ENCODE measurements around the gene SUSD1.
"Not testable (repeated sequence)": the region's sequence is repeated elsewhere in the genome, so short reads cannot be mapped to it uniquely, and the experiment has no call there.

Gene SUSD1

DNA sequence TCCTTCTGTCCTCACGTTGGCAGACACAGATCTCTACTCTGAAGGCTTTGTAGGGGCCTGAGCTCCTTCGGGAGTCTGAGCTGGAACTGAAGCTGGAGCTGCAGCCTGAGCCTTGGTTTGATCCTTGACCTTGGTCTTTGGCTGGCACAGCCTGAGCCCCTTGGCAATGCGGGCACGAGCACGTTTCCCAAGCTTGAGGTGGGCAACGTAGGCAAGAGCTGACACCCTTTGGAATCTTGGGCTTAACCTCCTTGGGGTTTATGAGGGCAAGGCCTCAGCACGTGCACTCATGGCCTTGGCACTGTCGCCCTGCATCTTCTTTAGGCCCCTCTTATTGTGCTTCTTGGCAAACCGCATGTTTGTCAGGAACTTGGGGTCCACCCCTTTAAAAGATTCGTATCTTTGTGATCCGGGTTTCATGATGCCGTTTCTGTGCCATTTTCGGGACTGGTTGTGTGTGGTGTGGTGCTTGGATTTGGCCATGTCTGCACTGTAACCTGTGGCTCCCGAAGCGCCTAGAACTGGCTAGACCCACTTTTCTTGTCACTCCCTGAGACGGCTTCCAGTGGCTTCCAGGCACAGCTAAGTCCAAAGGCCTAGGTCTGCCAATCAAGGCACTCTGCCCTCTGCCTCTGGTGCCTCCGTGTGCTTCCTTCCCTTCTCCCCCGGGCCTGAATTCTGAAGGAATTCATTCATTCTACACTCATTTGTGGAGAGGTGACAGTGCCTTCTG lies 1.4 kb downstream of the SUSD1 start:
- no peak for DNase-seq

DNA sequence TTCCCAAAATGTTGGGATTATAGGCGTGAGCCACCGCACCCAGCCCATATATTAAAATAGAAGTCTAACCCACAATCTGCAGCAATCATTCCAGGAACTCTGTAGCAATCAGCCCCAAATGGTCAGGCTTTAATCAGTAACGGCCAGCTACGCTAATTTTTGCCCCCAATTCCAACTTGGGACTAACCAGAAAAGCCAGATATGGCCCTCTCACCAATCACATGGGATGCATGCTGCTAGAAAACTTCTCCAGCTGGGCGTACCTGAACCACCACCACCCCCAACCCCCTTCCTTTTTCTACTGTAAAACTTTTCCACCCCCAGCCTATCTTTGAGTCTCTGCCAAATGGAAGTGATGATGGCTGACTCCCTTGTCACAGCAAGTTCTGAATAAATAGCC lies 4.1 kb downstream of the SUSD1 start:
- DNase-seq = no peak

GRCh38 chr9:112170235-112170634 lies 4.9 kb downstream of the SUSD1 start:
- DNase-seq = no peak

DNA sequence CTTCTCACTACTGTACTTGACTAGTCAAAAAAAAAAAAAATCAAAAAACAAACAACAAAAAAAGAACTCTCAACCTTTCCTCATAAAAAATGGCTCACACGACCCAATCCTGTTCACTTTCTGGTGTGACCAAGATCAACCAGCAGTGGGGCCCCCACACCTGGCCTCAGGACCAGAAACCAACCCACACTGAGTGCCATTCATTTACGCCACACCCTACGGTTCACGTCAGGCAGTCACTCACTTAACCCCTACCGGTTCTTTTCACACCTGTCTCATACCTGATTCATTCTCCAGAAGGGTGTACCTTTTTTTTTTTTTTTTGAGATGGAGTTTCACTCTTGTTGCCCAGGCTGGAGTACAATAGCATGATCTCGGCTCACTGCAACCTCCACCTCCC lies 5.7 kb downstream of the SUSD1 start:
- no peak for DNase-seq

- DNase-seq = no peak
Observed at GRCh38 chr9:112168197-112168596, 6.9 kb downstream of the SUSD1 start.

- DNase-seq = no peak
Observed at GRCh38 chr9:112166176-112167140, 8.6 kb downstream of the SUSD1 start.

- DNase-seq = no peak
Observed at GRCh38 chr9:112162621-112163413, 12.3 kb downstream of the SUSD1 start.

DNA sequence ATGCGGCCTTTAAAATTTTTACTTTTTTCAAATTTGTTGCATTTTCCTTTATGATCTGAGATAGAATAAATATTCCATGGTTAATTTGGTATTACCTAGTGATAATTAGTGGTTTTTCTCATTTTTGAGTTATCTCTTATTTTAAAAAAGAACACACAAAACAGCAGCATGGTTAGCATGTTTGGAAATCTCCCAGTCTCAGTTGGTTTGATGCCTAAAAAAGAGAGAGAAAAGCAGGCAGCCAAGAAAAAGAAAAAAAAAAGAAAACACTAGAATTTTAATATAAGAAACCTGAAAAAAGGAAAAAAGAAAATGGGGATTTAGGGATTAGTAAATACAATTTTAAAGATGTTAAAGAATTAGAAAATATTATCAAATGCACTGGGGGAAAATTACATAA lies 15.3 kb downstream of the SUSD1 start:
- no peak for DNase-seq

GRCh38 chr9:112158656-112159367 lies 16.3 kb downstream of the SUSD1 start:
- DNase-seq = no peak

GRCh38 chr9:112157961-112158360 lies 17.1 kb downstream of the SUSD1 start:
- no peak for DNase-seq

DNA sequence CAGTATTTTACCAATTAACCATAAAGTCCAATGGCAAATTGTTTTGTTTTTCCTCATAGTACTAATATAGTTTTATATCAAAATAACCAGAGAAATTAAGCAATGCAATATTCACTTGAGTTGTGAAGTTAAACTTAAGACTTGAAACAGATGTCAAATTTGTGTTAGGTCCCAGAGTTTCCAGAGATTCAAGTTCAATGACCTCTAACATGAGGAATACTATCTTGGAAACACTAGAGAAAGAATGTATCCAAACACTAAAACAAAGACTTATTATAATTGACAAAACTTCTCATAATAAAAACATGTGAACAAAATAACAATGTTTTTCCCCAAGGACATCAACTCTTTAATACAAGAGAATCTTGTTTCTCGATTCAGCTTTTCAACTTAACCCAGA lies 18.0 kb downstream of the SUSD1 start:
- DNase-seq = no peak

- no peak for DNase-seq
Observed at GRCh38 chr9:112149211-112149610, 25.9 kb downstream of the SUSD1 start.

DNA sequence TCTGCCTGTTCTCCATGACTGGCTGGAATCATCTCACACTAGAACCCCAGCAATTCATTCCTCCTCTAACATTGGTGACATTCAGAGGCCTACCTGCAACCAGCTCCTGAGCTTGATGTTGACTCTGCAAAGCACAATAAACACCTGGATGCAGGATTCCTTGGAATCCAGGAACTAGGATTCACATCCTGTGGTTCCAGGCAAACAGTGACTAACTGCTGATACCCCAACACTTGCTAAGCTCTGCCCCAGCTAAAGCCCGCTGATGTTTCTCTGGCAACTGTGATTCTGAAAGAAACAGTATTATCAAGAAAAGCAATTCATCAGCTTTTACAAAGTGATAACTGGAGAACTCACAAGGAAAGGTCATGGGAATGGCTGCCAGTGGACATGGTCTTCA lies 29.2 kb downstream of the SUSD1 start:
- no peak for DNase-seq

DNA sequence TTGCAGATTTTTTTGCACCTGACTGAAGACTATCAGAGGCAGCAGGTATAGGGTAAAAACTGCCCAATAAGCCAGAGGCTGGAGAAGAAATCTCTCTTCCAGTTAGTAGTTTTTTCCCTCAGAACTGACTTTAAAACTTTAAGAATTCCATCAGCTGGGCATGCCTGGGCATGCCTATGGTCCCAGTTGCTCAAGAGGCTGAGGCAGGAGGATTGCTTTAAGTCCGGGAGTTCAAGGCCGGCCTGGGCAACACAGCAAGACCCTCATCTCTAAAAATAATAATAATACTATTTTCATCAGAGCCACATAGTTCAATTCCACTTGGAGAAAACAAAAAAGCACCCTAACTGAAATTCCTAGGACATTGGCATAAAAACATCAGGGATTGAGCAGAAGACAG lies 30.3 kb downstream of the SUSD1 start:
- no peak for DNase-seq

GRCh38 chr9:112142420-112142819 lies 32.7 kb downstream of the SUSD1 start:
- DNase-seq = no peak

- no peak for DNase-seq
Observed at GRCh38 chr9:112140936-112141335, 34.2 kb downstream of the SUSD1 start.

GRCh38 chr9:112137066-112137465 lies 38.0 kb downstream of the SUSD1 start:
- no peak for DNase-seq

GRCh38 chr9:112135706-112136105 lies 39.4 kb downstream of the SUSD1 start:
- DNase-seq = no peak

DNA sequence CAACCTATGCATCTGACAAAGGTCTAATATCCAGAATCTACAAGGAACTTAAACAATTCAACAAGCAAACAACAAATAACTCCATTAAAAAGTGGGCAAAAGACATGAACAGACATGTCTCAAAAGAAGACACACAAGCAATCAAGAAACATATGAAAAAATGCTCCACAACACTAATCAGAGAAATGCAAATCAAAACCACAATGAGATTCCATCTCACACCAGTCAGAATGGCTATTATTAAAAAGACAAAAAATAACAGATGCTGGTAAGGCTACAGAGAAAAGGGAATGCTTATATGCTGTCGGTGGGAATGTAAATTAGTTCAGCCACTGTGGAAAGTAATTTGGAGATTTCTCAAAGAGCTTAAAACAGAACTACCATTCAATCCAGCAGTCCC lies 41.3 kb downstream of the SUSD1 start:
- DNase-seq = not testable (repeated sequence)

DNA sequence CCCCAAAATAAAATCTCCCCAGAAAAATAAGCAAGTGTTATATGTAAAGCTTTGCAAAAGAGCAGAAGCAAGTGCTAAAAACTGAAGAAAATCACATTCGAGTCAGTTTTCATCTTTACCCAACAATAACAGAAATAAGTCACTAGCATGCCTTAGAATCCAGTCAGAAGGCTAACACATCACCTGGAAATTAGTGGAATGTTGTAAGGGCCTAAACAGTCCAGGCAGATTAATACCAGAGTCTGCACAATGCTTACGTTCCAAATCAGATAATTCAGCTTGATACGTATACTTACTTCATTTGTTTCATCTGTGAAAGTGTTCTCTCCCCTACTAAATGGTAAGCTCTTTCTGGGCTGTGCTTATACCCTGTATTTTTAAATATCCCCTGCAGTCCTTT lies 42.7 kb downstream of the SUSD1 start:
- no peak for DNase-seq

DNA sequence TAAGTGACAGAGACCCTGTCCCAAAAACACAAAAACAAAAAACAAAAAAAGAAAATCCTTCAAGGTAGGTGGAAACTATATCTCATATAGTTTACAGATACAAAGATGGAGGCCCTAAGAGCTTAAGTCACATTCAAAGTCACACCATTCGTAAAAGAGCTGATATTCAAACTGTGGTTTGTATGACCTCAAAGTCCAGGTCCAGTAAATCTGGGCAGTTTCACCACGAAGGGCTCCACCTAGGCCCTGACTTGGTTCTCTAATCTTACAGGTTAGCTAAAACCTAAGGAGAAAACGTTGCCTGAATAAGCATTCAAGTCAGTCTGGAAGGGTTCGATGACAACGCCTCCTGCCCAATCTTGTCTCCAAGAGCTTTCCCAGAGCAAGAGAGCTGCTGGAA lies 44.1 kb downstream of the SUSD1 start:
- DNase-seq = no peak

DNA sequence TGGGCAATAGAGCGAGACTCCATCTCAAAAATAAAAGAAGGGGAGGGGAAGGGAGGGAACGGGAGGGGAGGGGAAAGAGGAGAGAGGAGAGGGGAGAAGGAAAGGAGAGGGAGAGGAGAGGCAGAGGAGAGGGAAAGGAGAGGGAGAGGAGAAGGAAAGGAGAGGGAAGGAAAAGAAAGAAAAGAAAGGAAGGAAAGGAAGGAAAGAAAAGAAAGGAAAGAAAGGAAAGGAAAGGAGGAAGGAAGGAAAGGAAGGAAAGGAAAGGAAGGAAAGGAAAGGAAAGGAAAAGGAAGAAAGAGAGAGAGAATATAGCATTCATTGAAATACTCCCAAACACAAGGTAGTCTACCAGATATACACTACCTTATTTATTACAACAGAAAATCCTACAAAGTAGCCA lies 44.8 kb downstream of the SUSD1 start:
- DNase-seq = no peak

DNA sequence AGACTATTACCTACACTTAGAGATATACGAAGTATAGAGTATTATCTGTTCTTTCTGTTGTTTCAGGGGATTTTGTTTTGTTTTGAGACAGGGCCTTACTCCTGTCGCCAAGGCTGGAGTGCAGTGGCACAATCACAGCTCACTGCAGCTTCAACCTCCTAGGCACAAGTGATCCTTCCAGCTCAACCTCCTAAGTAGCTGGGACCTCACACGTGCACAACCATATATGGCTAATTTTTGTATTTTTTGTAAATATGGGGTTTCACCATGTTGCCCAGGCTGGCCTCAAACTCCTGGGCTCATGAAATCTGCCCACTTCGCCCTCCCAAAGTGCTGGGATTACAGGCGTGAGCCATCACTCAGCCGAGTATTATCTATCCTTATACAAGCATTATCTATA lies 45.9 kb downstream of the SUSD1 start:
- DNase-seq = no peak
